Natural killer cell (primary cell): ENCODE results near the gene SMC4. TPM values are rescaled to one million over a fixed set of nuclear protein-coding genes. Genes with fewer than 3 reads are reported as not detected.
A peak's percentile ranks its signal among the peaks of the same experiment; 100 is the strongest.
"Not testable (repeated sequence)": the region's sequence is repeated elsewhere in the genome, so short reads cannot be mapped to it uniquely, and the experiment has no call there.

ENCODE experiments used
- ATAC-seq, 3 donors: fragments of 150-1000 bp in 2 of 3; fragments of 200-7000 bp in 1 of 3; cut with Tn5 transposase; 1 replicate in 1 of 3; 2 replicates in 2 of 3; pipeline ENCODE4 v1.10.0; 2021; ENCODE audit warnings: mild to moderate bottlenecking in 2 of 3, moderate library complexity in 2 of 3
- DNase-seq, 2 donors: peaks; one replicate each; pipeline versions ENCODE4 v3.0.0 to v3.0.0-alpha.2; 2013 to 2021; ENCODE audit warnings: mixed read lengths in 1 of 2
- H3K27ac ChIP-seq: one replicate; pipeline ENCODE4 v1.5.1; 2013; ENCODE audit warnings: mild to moderate bottlenecking, low read length
- H3K27me3 ChIP-seq: one replicate; pipeline ENCODE4 v1.6.1; 2013; ENCODE audit warnings: low read length; ENCODE audit not compliant: control insufficient read depth, insufficient read depth
- H3K36me3 ChIP-seq: one replicate; pipeline ENCODE4 v1.6.1; 2013; ENCODE audit warnings: low read length; ENCODE audit not compliant: control insufficient read depth, insufficient read depth
- H3K4me1 ChIP-seq: one replicate; pipeline ENCODE4 v1.6.1; 2013; ENCODE audit warnings: low read length; ENCODE audit not compliant: control insufficient read depth, insufficient read depth
- H3K4me3 ChIP-seq: one replicate; pipeline ENCODE4 v1.5.1; 2013; ENCODE audit warnings: low read length
- H3K9me3 ChIP-seq: one replicate; pipeline ENCODE4 v1.6.1; 2013; ENCODE audit warnings: low read length; ENCODE audit not compliant: control insufficient read depth, insufficient read depth
- H3K27ac Mint-ChIP-seq, 2 donors: one replicate each; pipeline ENCODE4 v1.8.0; 2022; ENCODE audit warnings: mild to moderate bottlenecking in 2 of 2, mixed read lengths in 2 of 2, moderate library complexity in 1 of 2
- H3K27me3 Mint-ChIP-seq, 2 donors: one replicate each; pipeline ENCODE4 v1.8.0; 2022; ENCODE audit warnings: low read depth in 2 of 2, mixed read lengths in 2 of 2
- H3K36me3 Mint-ChIP-seq: one replicate; pipeline ENCODE4 v1.8.0; 2022; ENCODE audit warnings: mixed read lengths
- H3K4me1 Mint-ChIP-seq, 2 donors: one replicate each; pipeline ENCODE4 v1.8.0; 2022; ENCODE audit warnings: mixed read lengths in 2 of 2
- H3K4me3 Mint-ChIP-seq: one replicate; pipeline ENCODE4 v1.8.0; 2022; ENCODE audit warnings: mild to moderate bottlenecking, moderate library complexity, mixed read lengths
- H3K9me3 Mint-ChIP-seq, 2 donors: one replicate each; pipeline ENCODE4 v1.8.0; 2022; ENCODE audit warnings: mixed read lengths in 2 of 2
- WGBS: methylation state at CpG from one replicate; pipeline ENCODE4 v1.1.7; 2013; ENCODE audit warnings: missing lambda C conversion rate; ENCODE audit not compliant: insufficient coverage; 5-methylcytosine and 5-hydroxymethylcytosine counted together
- intact Hi-C: fragments of 100-400 bp; cut with micrococcal nuclease; formaldehyde crosslinking; loops from one replicate; pipeline ENCODE4 v1.14.2; 2022
- total RNA-seq, 4 donors: library from RNA; stranded (reverse); fragments of 120-200 nt in 1 of 4; gene quantifications; one replicate each; pipeline versions ENCODE4 v1.2.3 to v1.2.4, GENCODE V29; 2013 to 2022
- TF ChIP-seq, protein P1 (sequence below): fragments of 200-600 bp; IDR thresholded peaks from one replicate; pipeline ENCODE4 v1.8.0; 2022; ENCODE audit warnings: antibody characterized with exemption

The SMC4 gene
- total RNA-seq, 3 donors from 2014 or later (not counting 1 experiment from before 2014, with no cell fraction given), result 83.4 to 99.3 (median 92.0) TPM

DNA sequence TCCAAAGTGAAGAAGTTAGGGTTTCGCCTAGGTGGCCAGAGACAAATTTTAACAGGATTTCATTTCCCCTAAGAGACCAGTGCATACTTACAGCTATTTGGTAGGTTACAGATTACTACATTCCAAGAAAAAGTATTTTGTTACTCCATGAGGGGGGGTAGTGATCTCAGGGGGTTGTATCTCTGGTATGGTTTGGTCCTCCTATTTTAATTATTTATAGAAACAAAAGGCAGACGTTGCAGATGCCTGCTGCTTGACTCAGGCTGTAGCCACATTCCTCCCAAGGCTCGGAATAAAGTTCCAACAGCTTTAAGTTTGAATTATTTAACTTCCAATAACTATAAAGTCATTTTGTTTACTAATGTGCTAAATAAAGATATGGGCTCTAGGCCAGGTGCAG lies 51.4 kb downstream of the SMC4 start:
- H3K36me3 Mint-ChIP-seq, result no peaks in the 10 kb centered on the region
- Histone ChIP-seq H3K4me1 (peaks cover 7% of the 10 kb centered on the region), H3K9me3 (peaks cover 7% of the 10 kb centered on the region), H3K27ac (no peak overlapping the region), H3K27me3 (no peaks in the 10 kb centered on the region), H3K4me3 (no peak overlapping the region), H3K36me3 (no peaks in the 10 kb centered on the region)
- no peaks in the 10 kb centered on the region for H3K27me3 Mint-ChIP-seq
- intact Hi-C loops, result no loop called here
- H3K4me3 Mint-ChIP-seq, result peak overlapping the region; percentile 99
- H3K27ac Mint-ChIP-seq, result peak overlapping the region; percentile 94 to 99
- H3K4me1 Mint-ChIP-seq, result peaks cover 27 to 28% of the 10 kb centered on the region in 2 donors
- DNase-seq, result no peak
- no peaks in the 10 kb centered on the region for H3K9me3 Mint-ChIP-seq
- TF ChIP-seq, protein P1, sequence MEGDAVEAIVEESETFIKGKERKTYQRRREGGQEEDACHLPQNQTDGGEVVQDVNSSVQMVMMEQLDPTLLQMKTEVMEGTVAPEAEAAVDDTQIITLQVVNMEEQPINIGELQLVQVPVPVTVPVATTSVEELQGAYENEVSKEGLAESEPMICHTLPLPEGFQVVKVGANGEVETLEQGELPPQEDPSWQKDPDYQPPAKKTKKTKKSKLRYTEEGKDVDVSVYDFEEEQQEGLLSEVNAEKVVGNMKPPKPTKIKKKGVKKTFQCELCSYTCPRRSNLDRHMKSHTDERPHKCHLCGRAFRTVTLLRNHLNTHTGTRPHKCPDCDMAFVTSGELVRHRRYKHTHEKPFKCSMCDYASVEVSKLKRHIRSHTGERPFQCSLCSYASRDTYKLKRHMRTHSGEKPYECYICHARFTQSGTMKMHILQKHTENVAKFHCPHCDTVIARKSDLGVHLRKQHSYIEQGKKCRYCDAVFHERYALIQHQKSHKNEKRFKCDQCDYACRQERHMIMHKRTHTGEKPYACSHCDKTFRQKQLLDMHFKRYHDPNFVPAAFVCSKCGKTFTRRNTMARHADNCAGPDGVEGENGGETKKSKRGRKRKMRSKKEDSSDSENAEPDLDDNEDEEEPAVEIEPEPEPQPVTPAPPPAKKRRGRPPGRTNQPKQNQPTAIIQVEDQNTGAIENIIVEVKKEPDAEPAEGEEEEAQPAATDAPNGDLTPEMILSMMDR, result no peak
- 100% methylated on average over 1 of the region's 3 CpGs for WGBS
- no peak for ATAC-seq

DNA sequence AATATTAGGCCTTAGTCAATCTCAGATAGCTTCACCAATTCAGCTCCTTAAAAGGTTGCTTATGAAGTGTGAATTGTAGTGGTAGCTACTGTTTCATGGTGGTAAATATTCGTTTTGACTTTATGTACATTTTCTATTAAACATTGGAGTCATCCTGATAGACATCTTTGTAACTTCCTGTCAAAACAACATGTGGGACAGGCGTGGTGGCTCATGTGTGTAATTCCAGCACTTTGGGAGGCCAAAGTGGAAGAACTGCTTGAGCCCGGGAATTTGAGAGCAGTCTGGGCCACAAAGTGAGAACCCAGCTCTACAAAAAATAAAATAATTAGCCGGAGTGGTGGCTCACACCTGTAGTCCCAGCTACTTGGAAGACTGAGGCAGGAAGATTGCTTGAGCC lies 52.2 kb downstream of the SMC4 start:
- Mint-ChIP-seq H3K4me1 (peaks cover 23% of the 10 kb centered on the region in 2 donors), H3K4me3 (no peak overlapping the region), H3K27me3 (no peaks in the 10 kb centered on the region), H3K27ac (no peak overlapping the region), H3K36me3 (no peaks in the 10 kb centered on the region), H3K9me3 (no peaks in the 10 kb centered on the region)
- no peak overlapping the region for H3K4me3 ChIP-seq
- H3K9me3 ChIP-seq, result peaks cover 7% of the 10 kb centered on the region
- WGBS, result 87% methylated on average over 4 of the region's 4 CpGs
- H3K27me3 ChIP-seq, result no peaks in the 10 kb centered on the region
- TF ChIP-seq, protein P1, result no peak
- intact Hi-C loops, result no loop called here
- H3K36me3 ChIP-seq, result no peaks in the 10 kb centered on the region
- DNase-seq, result no peak
- no peak for ATAC-seq
- no peak overlapping the region for H3K27ac ChIP-seq
- H3K4me1 ChIP-seq, result peaks cover 7% of the 10 kb centered on the region

DNA sequence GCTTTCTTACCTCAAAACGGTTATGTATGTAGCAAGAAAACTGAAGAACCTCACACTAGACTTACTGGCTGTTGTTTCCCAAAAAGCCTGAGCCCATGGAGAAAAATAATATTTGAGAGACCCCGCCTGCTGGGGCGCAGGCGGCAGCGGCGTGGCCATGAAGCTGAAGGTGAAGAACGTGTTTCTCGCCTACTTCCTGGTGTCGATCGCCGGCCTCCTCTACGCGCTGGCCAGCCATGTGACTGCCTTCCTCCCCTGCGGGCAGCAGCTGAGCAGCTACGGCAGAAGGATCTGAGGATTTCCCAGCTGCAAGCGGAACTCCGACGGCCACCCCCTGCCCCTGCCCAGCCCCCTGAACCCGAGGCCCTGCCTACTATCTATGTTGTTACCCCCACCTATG lies 52.8 kb downstream of the SMC4 start:
- peaks cover 23% of the 10 kb centered on the region in 2 donors for H3K4me1 Mint-ChIP-seq
- H3K4me1 ChIP-seq, H3K27ac Mint-ChIP-seq, H3K27me3 Mint-ChIP-seq, H3K27me3 ChIP-seq, H3K36me3 Mint-ChIP-seq, DNase-seq, H3K27ac ChIP-seq, H3K9me3 ChIP-seq, ATAC-seq, intact Hi-C loops, H3K4me3 Mint-ChIP-seq, H3K4me3 ChIP-seq, H3K36me3 ChIP-seq, H3K9me3 Mint-ChIP-seq: not testable (repeated sequence)
- 97% methylated on average over 19 of the region's 19 CpGs for WGBS

DNA sequence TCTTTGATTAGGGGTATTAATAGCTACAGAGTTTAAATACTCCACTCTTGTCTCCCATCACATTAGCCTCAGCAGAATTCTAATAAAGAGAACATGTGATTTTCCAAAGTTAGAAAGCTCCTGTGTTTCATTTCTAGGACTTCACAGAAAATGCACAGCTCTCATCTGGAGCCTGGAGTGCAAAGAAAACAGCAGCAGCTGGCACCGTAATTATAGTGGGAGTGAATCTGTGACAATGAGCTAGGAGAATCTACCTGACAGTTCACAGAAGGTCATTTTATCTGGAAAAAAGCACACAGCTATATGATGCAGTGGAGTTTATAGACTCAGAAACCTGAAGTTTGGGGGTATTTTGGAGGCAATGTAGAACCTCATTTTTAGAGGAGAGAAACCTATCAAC lies 55.5 kb downstream of the SMC4 start:
- H3K36me3 ChIP-seq, result no peaks in the 10 kb centered on the region
- H3K4me1 Mint-ChIP-seq, result peaks cover 8% of the 10 kb centered on the region in 2 donors

More for the DNA sequence above, 55.5 kb downstream of the SMC4 start:
- TF ChIP-seq, protein P1, result no peak
- Histone ChIP-seq H3K27me3 (peaks cover 2% of the 10 kb centered on the region), H3K4me3 (no peak overlapping the region), H3K9me3 (peaks cover 4% of the 10 kb centered on the region), H3K27ac (no peak overlapping the region), H3K4me1 (peaks cover 5% of the 10 kb centered on the region)
- intact Hi-C loops, result no loop called here
- Mint-ChIP-seq H3K27ac (no peak overlapping the region), H3K9me3 (no peaks in the 10 kb centered on the region), H3K27me3 (peaks cover 5 to 7% of the 10 kb centered on the region in 2 donors), H3K4me3 (no peak overlapping the region), H3K36me3 (no peaks in the 10 kb centered on the region)
- no peak for DNase-seq
- 85% methylated on average over 1 of the region's 1 CpG for WGBS
- ATAC-seq, result no peak
